Epithelial cell of umbilical artery (primary cell): ENCODE results near the gene KRTAP11-1. TPM values are rescaled to one million over a fixed set of nuclear protein-coding genes. Genes with fewer than 3 reads are reported as not detected.

ENCODE experiments used
- total RNA-seq: library from RNA; depleted of rRNA; stranded (reverse); fragments of >200 nt; gene quantifications from 2 replicates; pipeline ENCODE4 v1.2.3, GENCODE V29; 2014

KRTAP11-1 gene, protein sequence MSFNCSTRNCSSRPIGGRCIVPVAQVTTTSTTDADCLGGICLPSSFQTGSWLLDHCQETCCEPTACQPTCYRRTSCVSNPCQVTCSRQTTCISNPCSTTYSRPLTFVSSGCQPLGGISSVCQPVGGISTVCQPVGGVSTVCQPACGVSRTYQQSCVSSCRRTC
- not detected in 2 replicates for total RNA-seq

GRCh38 chr21:30881480-30881879 lies at the start of gene KRTAP11-1:
TSS of gene KRTAP11-1 (minus strand) at chr21:30881580. CDS start at chr21:30881524, 56 bp downstream.

Other genes with a start within 250 kb of the KRTAP11-1 start
- not detected in 2 replicates for gene KRTAP20-2, start 246.4 kb downstream of the KRTAP11-1 start, total RNA-seq
- gene KRTAP20-3, start 238.7 kb downstream of the KRTAP11-1 start, total RNA-seq, result not detected in 2 replicates
- gene KRTAP21-3, start 162.8 kb downstream of the KRTAP11-1 start, total RNA-seq, result not detected in 2 replicates
- not detected in 2 replicates for gene KRTAP21-2, start 134.3 kb downstream of the KRTAP11-1 start, total RNA-seq
- not detected in 2 replicates for gene KRTAP21-1, start 126.2 kb downstream of the KRTAP11-1 start, total RNA-seq
- not detected in 2 replicates for gene KRTAP8-1, start 68.3 kb downstream of the KRTAP11-1 start, total RNA-seq
- not detected in 2 replicates for gene KRTAP7-1, start 51.8 kb downstream of the KRTAP11-1 start, total RNA-seq
- gene KRTAP19-8, start 156.9 kb upstream of the KRTAP11-1 start, total RNA-seq, result not detected in 2 replicates